ENCODE data around the gene CHSY1.

Gene CHSY1

DNA sequence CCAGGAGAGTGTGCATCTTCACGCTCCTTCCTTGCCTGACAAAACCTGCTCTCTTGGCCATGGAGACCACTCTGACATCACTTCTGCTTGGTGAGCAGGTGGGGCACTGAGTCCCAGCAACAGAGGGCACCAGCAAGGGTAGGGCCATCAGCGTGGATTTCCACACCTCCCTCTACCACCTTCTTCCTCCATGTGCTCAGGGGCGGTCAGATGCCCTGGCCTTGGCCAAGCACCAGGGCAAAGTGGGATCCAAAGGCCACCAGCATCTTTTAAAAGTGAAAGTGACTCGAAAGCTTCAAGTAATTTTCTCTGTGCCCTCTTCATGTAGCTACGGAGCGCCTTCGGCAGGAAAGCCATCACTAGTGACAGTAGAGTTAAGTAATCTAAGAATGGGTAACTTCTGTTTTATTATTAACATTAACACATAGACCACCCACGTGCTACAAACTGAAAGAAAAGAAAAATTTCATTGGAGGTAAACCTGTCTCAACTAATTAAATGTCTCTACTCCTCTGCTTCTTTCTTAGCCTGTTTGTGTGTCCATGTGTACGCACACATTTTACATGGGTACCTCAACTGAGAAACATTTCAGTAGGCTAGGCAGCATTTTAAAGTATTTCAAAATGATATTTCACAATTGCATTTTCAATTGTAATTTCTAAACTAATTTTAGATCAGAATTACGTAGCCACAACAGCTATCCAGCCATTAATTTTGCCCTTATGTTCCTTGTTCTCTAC, 57.9 kb downstream of the CHSY1 start:
- no peak for TF ChIP-seq CTCF (IDR thresholded peaks at IDR 0.05; ENCODE audit: borderline replicate concordance, insufficient read depth, low read depth, low read length)
- no peak overlapping the region for H3K4me3 ChIP-seq (ENCODE audit: low read depth, low read length)

GRCh38 chr15:101193120-101193644, 58.7 kb downstream of the CHSY1 start:
- no peak overlapping the region for H3K4me3 ChIP-seq (ENCODE audit: low read depth, low read length)
- TF ChIP-seq CTCF (IDR thresholded peaks at IDR 0.05; ENCODE audit: borderline replicate concordance, insufficient read depth, low read depth, low read length): no peak

- no peak overlapping the region for H3K4me3 ChIP-seq (ENCODE audit: low read depth, low read length)
- TF ChIP-seq CTCF (IDR thresholded peaks at IDR 0.05; ENCODE audit: borderline replicate concordance, insufficient read depth, low read depth, low read length): no peak
Observed at GRCh38 chr15:101192081-101192480, 59.8 kb downstream of the CHSY1 start.

DNA sequence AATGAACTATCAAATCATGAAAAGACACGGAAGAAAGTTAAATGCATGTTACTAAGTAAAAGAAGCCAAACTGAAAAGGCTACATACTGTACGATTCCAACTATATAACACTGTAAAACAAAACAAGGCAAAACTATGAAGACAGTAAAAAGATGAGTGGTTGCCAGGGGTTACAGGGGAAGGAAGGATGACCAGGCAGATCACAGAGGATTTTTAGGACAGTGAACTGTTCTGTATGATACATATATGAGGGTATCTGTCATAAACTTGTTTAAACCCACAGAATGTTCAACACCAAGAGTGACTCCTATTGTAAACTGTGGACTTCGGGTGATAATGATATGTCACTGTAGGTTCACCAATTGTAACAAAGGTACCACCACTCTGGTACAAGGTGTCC, 60.6 kb downstream of the CHSY1 start:
- H3K4me3 ChIP-seq (ENCODE audit: low read depth, low read length): no peak overlapping the region
- TF ChIP-seq CTCF (IDR thresholded peaks at IDR 0.05; ENCODE audit: borderline replicate concordance, insufficient read depth, low read depth, low read length): no peak

DNA sequence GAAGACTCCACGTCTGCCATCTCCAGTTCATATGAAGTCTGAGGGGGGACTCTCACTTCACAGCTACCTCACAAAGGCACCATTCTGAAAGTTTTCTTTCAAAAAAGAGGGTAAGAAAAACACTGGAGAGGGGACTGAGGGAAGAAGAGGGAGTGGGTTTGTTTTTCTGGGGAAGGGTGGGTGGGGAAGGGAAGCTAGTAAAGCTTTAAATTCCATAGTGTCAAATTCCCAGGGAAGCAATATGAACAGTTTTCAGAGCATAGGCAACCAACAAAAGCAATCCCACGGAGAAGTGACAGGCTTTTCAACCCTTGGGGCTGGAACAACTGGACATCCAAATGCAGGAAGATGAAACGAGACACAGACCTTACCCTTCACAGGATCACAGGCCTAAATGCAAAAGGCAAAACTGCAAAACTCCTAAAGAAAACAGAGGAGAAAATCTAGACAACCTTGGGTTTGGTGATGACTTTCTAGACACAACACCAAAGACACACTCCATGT, 61.7 kb downstream of the CHSY1 start:
- H3K4me3 ChIP-seq (ENCODE audit: low read depth, low read length): no peak overlapping the region
- TF ChIP-seq CTCF (IDR thresholded peaks at IDR 0.05; ENCODE audit: borderline replicate concordance, insufficient read depth, low read depth, low read length): no peak

DNA sequence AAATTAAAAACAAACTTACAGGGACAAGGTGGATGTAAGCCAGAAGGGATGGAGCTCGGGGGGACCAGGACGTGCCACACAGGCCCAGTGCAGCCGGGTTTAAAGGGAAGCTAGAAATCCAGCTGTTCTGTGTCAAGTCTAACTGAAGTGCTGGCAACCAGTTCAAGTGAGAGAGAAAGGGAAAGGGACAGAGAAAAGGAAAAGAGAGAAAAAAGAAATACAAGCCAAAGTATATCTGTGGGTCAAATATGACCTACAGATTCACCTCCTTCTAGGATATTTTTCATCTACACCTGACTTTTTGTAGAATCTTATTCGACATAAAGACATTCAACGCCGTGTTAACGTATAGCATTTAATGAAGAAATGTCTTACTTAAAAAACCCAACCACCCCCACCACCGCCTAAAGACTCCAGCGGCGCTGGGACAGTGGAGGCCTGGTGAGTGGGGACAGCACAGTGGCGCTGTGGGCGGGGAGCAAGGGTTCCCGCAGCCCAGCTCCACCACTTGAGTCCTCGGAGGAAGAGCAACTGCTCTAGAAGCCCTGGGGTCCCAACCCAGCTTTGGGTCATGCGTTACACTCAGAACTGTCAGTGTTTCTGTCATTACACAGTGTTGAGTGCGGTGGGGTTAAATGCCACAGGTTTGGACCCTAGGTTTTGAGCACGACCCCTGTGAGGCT, 62.3 kb downstream of the CHSY1 start:
- H3K4me3 ChIP-seq (ENCODE audit: low read depth, low read length): no peak overlapping the region

More for the DNA sequence above, 62.3 kb downstream of the CHSY1 start:
- no peak for TF ChIP-seq CTCF (IDR thresholded peaks at IDR 0.05; ENCODE audit: borderline replicate concordance, insufficient read depth, low read depth, low read length)

Measured in GM12875 (cell line).